Breast epithelium (tissue), 3 donors: ENCODE results near the gene CBARP.

Source experiments
- POLR2A ChIP-seq: fragments of 450-650 bp; IDR thresholded peaks from one replicate; pipeline ENCODE4 v1.6.1; 2016; ENCODE audit warnings: antibody characterized with exemption, mild to moderate bottlenecking, moderate library complexity
- TF ChIP-seq, protein P1 (sequence below), 3 donors: fragments of 450-650 bp; IDR thresholded peaks; one replicate each; pipeline ENCODE4 v1.5.1; 2016 to 2017; ENCODE audit warnings: antibody characterized with exemption in 3 of 3, mild to moderate bottlenecking in 3 of 3, moderate library complexity in 3 of 3

DNA sequence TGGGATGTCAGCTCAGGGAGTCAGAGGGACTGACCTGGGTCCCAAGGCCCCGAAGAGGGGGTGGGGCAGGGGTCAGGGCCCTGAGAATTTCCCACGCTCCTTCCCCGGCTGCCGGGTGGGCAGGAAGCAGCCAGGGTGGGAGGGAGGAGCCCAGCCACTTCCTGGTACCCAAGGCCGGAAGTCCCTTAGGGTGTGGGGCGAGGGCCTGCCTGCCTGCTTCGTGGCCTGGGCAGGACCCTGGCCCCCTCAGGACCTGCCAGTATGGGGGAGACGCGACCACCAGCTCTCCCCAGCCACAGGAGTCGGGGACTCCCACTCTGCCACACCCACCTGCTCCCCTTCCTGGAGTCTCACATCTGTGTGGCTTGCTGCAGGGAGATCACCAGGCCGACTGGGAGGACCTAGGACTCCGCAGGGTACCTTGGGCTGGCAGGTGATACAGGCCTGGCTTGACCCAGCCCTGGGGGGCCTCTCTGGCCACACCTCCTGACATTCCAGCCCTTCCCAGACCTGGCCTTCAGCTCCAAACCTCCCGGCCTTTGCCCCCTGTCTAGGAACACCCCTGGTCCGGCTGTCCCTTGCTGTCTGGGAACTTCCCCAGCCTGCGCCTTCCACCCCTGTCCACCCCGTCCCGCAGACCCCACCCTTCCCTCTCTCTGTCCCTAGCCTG is 21.5 kb upstream of the CBARP start:
- TF ChIP-seq, protein P1, sequence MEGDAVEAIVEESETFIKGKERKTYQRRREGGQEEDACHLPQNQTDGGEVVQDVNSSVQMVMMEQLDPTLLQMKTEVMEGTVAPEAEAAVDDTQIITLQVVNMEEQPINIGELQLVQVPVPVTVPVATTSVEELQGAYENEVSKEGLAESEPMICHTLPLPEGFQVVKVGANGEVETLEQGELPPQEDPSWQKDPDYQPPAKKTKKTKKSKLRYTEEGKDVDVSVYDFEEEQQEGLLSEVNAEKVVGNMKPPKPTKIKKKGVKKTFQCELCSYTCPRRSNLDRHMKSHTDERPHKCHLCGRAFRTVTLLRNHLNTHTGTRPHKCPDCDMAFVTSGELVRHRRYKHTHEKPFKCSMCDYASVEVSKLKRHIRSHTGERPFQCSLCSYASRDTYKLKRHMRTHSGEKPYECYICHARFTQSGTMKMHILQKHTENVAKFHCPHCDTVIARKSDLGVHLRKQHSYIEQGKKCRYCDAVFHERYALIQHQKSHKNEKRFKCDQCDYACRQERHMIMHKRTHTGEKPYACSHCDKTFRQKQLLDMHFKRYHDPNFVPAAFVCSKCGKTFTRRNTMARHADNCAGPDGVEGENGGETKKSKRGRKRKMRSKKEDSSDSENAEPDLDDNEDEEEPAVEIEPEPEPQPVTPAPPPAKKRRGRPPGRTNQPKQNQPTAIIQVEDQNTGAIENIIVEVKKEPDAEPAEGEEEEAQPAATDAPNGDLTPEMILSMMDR (IDR thresholded peaks at IDR 0.05) = no peak
- TF ChIP-seq POLR2A = no peak
